K562 (cell line): ENCODE results near the gene MINDY3. TPM values are rescaled to one million over a fixed set of nuclear protein-coding genes. Genes with fewer than 3 reads are reported as not detected.
A peak's percentile ranks its signal among the peaks of the same experiment; 100 is the strongest.

Experiments
- ATAC-seq: fragments of 200-7000 bp; cut with Tn5 transposase; 3 replicates; pipeline ENCODE4 v1.9.1; 2020; ENCODE audit warnings: moderate library complexity
- BruUV-seq: library from RNA; stranded (reverse); fragments of 400-500 nt; replicated peaks from 2 replicates; lab custom pipeline; 2021; lab: Mats Ljungman, UMichigan
- CTCF ChIA-PET: fragments of 300-600 bp; formaldehyde crosslinking; extraction: SDS; loops from one replicate; lab custom pipeline; 2021; ENCODE audit warnings: low intra/inter-chr PET ratio; lab: Yijun Ruan, JAX
- POLR2A ChIA-PET: fragments of 300-600, 350-650 bp; sonication (Branson Sonifier 250); formaldehyde crosslinking; extraction: SDS; loops from one replicate; lab custom pipeline; 2021; ENCODE audit warnings: antibody characterized with exemption, inconsistent platforms; lab: Yijun Ruan, JAX
- DNase-seq, 4 experiments: peaks; one replicate each; pipeline versions ENCODE4 v3.0.0 to v3.0.0-alpha.2; 2011 to 2018; ENCODE audit warnings: low spot score in 3 of 4, mixed read lengths in 3 of 4; ENCODE audit errors: extremely low read depth in 1 of 4
- FAIRE-seq: peaks from 2 replicates; lab custom pipeline; 2011; peaks lifted over from hg19 to GRCh38; lab: Jason Lieb, UNC
- H2AFZ ChIP-seq: 2 replicates; pipeline ENCODE4 v1.6.0; 2011; ENCODE audit warnings: low read depth, low read length, control low read depth, inconsistent platforms
- H3K27ac ChIP-seq: fragments of 200-600 bp; 3 replicates; pipeline ENCODE4 v1.8.0; 2011; ENCODE audit warnings: low read depth, mild to moderate bottlenecking, control low read depth, inconsistent platforms, low read length, moderate library complexity, mixed read lengths; ENCODE audit errors: extremely low read depth
- H3K27me3 ChIP-seq, 2 experiments: fragments of 300-600 bp in 1 of 2; 2 replicates in 1 of 2; 3 replicates in 1 of 2; pipeline versions ENCODE4 v1.6.0 to v1.8.0; 2011; ENCODE audit warnings: inconsistent platforms in 2 of 2, low read length in 2 of 2, mild to moderate bottlenecking in 1 of 2, mixed read lengths in 1 of 2, moderate library complexity in 1 of 2; ENCODE audit not compliant: control insufficient read depth in 2 of 2, insufficient read depth in 2 of 2
- H3K36me3 ChIP-seq: fragments of 300-600 bp; 3 replicates; pipeline ENCODE4 v1.8.0; 2011; ENCODE audit warnings: mild to moderate bottlenecking, low read length, inconsistent platforms; ENCODE audit not compliant: control insufficient read depth, insufficient read depth
- H3K4me1 ChIP-seq, 2 experiments: fragments of 200-600 bp in 1 of 2; replicated peaks in 1 of 2; 2 replicates in 1 of 2; 3 replicates in 1 of 2; pipeline versions ENCODE4 v1.5.1 to v1.8.0; 2011; ENCODE audit warnings: inconsistent platforms in 2 of 2, low read length in 2 of 2, mild to moderate bottlenecking in 1 of 2, mixed read lengths in 1 of 2, moderate library complexity in 1 of 2; ENCODE audit not compliant: control insufficient read depth in 2 of 2, insufficient read depth in 2 of 2
- H3K4me2 ChIP-seq: 2 replicates; pipeline ENCODE4 v1.6.1; 2011; ENCODE audit warnings: low read length, control low read depth, inconsistent platforms, mixed read lengths; ENCODE audit not compliant: insufficient read depth
- H3K4me3 ChIP-seq: fragments of 200-600 bp; sonication (generic), shearing (Covaris generic); 2 replicates; pipeline ENCODE4 v1.5.1; 2016; ENCODE audit warnings: control low read depth, inconsistent platforms
- H3K79me2 ChIP-seq: fragments of 200-600 bp; 3 replicates; pipeline ENCODE4 v1.8.0; 2011; ENCODE audit warnings: low read length, inconsistent platforms; ENCODE audit not compliant: control insufficient read depth, insufficient read depth
- H3K9ac ChIP-seq, 2 experiments: 2 replicates each; pipeline versions ENCODE4 v1.6.0 to v1.6.1; 2011; ENCODE audit warnings: low read depth in 2 of 2, low read length in 2 of 2, control low read depth in 1 of 2, inconsistent platforms in 1 of 2, mild to moderate bottlenecking in 1 of 2, mixed read lengths in 1 of 2; ENCODE audit not compliant: insufficient read depth in 1 of 2
- H3K9me1 ChIP-seq: one replicate; pipeline ENCODE4 v1.6.0; 2011; ENCODE audit warnings: inconsistent platforms, mild to moderate bottlenecking, low read length, moderate library complexity; ENCODE audit not compliant: control insufficient read depth, insufficient read depth
- H3K9me3 ChIP-seq: replicated peaks from 2 replicates; pipeline ENCODE4 v1.5.1; 2011; ENCODE audit warnings: low read depth, low read length, inconsistent platforms; ENCODE audit not compliant: control insufficient read depth, insufficient read depth
- H4K20me1 ChIP-seq: replicated peaks from 2 replicates; pipeline ENCODE4 v1.6.1; 2011; ENCODE audit warnings: low read length, inconsistent platforms, mixed read lengths; ENCODE audit not compliant: control insufficient read depth, insufficient read depth
- ATF3 ChIP-seq, 2 experiments: fragments of 450-650 bp in 1 of 2; sonication (generic) in 1 of 2; formaldehyde crosslinking in 1 of 2; IDR thresholded peaks in 1 of 2; conservative IDR thresholded peaks in 1 of 2; 2 replicates each; pipeline versions ENCODE4 v1.6.1 to v1.8.1; 2016 to 2023; ENCODE audit warnings: mild to moderate bottlenecking in 2 of 2, moderate library complexity in 2 of 2, inconsistent platforms in 1 of 2, missing genetic modification reagents in 1 of 2
- CEBPB ChIP-seq: fragments of 450-650 bp; IDR thresholded peaks from 2 replicates; pipeline ENCODE4 v1.6.1; 2016; ENCODE audit warnings: missing genetic modification characterization, missing compliant biosample characterization
- CEBPG ChIP-seq, 3 experiments: fragments of 200-800 bp in 1 of 3; sonication (Bioruptor generic) in 1 of 3; sonication (generic) in 1 of 3; formaldehyde crosslinking in 1 of 3; IDR thresholded peaks in 2 of 3; conservative IDR thresholded peaks in 1 of 3; 2 replicates each; pipeline versions ENCODE4 v1.6.1 to v1.8.0; 2016 to 2022; ENCODE audit warnings: missing compliant biosample characterization in 2 of 3, missing genetic modification characterization in 2 of 3, mild to moderate bottlenecking in 1 of 3, missing genetic modification reagents in 1 of 3
- GATAD2B ChIP-seq: fragments of 450-650 bp; IDR thresholded peaks from 2 replicates; pipeline ENCODE4 v1.6.1; 2017; ENCODE audit warnings: mild to moderate bottlenecking, borderline replicate concordance
- HEY1 ChIP-seq: fragments of 250-450 bp; sonication (Bioruptor Pico); IDR thresholded peaks from 2 replicates; pipeline ENCODE4 v1.5.0; 2020; ENCODE audit warnings: mild to moderate bottlenecking, moderate library complexity, borderline replicate concordance
- MEF2D ChIP-seq: conservative IDR thresholded peaks from 2 replicates; pipeline ENCODE4 v1.6.1; 2016; ENCODE audit warnings: low read depth, missing genetic modification characterization, missing compliant biosample characterization
- MIER1 ChIP-seq: fragments of 450-650 bp; IDR thresholded peaks from 2 replicates; pipeline ENCODE4 v1.6.1; 2016; ENCODE audit warnings: antibody characterized with exemption, mild to moderate bottlenecking, low read depth
- SRSF7 ChIP-seq: fragments of 200-400 bp; formaldehyde crosslinking; optimal IDR thresholded peaks from 2 replicates; pipeline ENCODE3; 2017; ENCODE audit warnings: mild to moderate bottlenecking, low read depth, low read length
- ZFP91 ChIP-seq: sonication (generic); formaldehyde crosslinking; IDR thresholded peaks from 2 replicates; pipeline ENCODE4 v1.8.0; 2022; ENCODE audit warnings: mild to moderate bottlenecking, missing genetic modification reagents
- ZNF518B ChIP-seq: fragments of 250-450 bp; sonication (Bioruptor Pico); IDR thresholded peaks from 2 replicates; pipeline ENCODE4 v1.5.0; 2021; ENCODE audit warnings: mild to moderate bottlenecking, moderate library complexity
- ZNF583 ChIP-seq: fragments of 250-450 bp; sonication (Bioruptor Pico); IDR thresholded peaks from 2 replicates; pipeline ENCODE4 v1.4.0; 2020
- ZNF717 ChIP-seq: fragments of 250-450 bp; sonication (Bioruptor Pico); IDR thresholded peaks from 2 replicates; pipeline ENCODE4 v1.5.0; 2021
- WGBS: fragments of 100-300 bp; shearing (Covaris generic); methylation state at CpG from one replicate; pipeline ENCODE4 v1.1.6; 2016; ENCODE audit warnings: low coverage, mixed read lengths; ENCODE audit not compliant: insufficient coverage; ENCODE audit errors: missing lambda C conversion rate; 5-methylcytosine and 5-hydroxymethylcytosine counted together
- in situ Hi-C: fragments of 300-500 bp; cut with MboI; formaldehyde crosslinking; loops from 4 replicates; pipeline ENCODE4 v1.15.0; 2018; ENCODE audit warnings: inconsistent platforms, mixed read lengths
- intact Hi-C: fragments of 100-400 bp; cut with micrococcal nuclease; formaldehyde crosslinking; loops from 2 replicates; pipeline ENCODE4 v1.14.2; 2022
- polyA plus RNA-seq, 8 experiments: library from polyadenylated mRNA; depleted of rRNA in 4 of 8; stranded (reverse) in 5 of 8; unstranded in 3 of 8; fragments of >200 nt; fragmentation: Nextera tagmentation in 2 of 8; fragmentation: Illumina TruSeq in 1 of 8; extraction: Ambion mirVana in 2 of 8; extraction: Trizol in 1 of 8; gene quantifications; 2 replicates each; pipeline versions ENCODE4 v1.2.1 to v1.2.3, GENCODE V29; 2011 to 2014; ENCODE audit warnings: inconsistent platforms in 1 of 8, missing spikeins in 1 of 8
- total RNA-seq, 7 experiments: library from RNA; depleted of rRNA in 6 of 7; stranded (reverse); fragments of >200 nt in 6 of 7; fragmentation: Illumina TruSeq in 2 of 7; extraction: Trizol in 2 of 7; gene quantifications; 2 replicates each; pipeline versions ENCODE4 v1.2.1 to v1.2.3, GENCODE V29; 2011 to 2021; ENCODE audit warnings: low replicate concordance in 1 of 7

Gene MINDY3
- total and polyA plus RNA-seq, 9 of the 15 experiments (the other 6 are each of a cell fraction or from before 2014, with no cell fraction given): 14.0 to 35.9 (median 23.6) TPM

GRCh38 chr10:15789793-15790525 lies 70.3 kb downstream of the MINDY3 start:
- Histone ChIP-seq H3K4me3 (no peak overlapping the region), H3K27me3 (no peaks in the 10 kb centered on the region), H3K9me3 (no peaks in the 10 kb centered on the region), H3K27ac (no peak overlapping the region), H3K4me2 (no peak overlapping the region), H3K9ac (no peak overlapping the region), H2AFZ (no peak overlapping the region), H3K36me3 (peaks cover 63% of the 10 kb centered on the region), H3K9me1 (no peaks in the 10 kb centered on the region), H4K20me1 (no peaks in the 10 kb centered on the region)
- in situ Hi-C loops: no loop called here
- no TSS peak for BruUV-seq
- intact Hi-C loops: no loop called here
- CTCF ChIA-PET: no interaction called here
- POLR2A ChIA-PET: interaction anchor here (0.6 kb wide), 1 partner anchor 13 kb away, joined by 4 read pairs; no protein-coding TSS in a partner anchor
- no peak for DNase-seq
- no peak for ATAC-seq
- 76% methylated on average over 1 of the region's 1 CpG for WGBS
- FAIRE-seq: peak; percentile 26
- TF ChIP-seq SRSF7 (no peak), ZFP91 (CRISPR knock-in tag) (no peak), CEBPG (CRISPR knock-in tag; IDR thresholded peaks at IDR 0.05) (0 out of 2 replicates have a peak, but pooled peaks have one; percentile 18), CEBPG (tag; conservative IDR thresholded peaks at IDR 0.05 in 1 of 2, IDR thresholded peaks at IDR 0.05 in 1 of 2) (peak; percentile 48 to 84), GATAD2B (no peak), ZNF717 (CRISPR knock-in tag) (no peak), MIER1 (no peak), ZNF518B (CRISPR knock-in tag) (no peak), CEBPB (tag) (0 out of 2 replicates have a peak, but pooled peaks have one; percentile 31), MEF2D (no peak), ATF3 (IDR thresholded peaks at IDR 0.05) (peak; percentile 84), ATF3 (CRISPR knock-in tag; conservative IDR thresholded peaks at IDR 0.05) (no peak), ZNF583 (CRISPR knock-in tag) (no peak), HEY1 (CRISPR knock-in tag) (no peak)
- TF ChIP-seq, all 486 proteins: peak for 3
- Histone ChIP-seq H3K4me1 (peaks cover 0 to 7% of the 10 kb centered on the region in 2 experiments; a peak in 3 of 5 replicates), H3K79me2 (peaks cover 15% of the 10 kb centered on the region; the same call in 2 of the 3 replicates)
